ENCODE results near the gene RAB25.

DNA sequence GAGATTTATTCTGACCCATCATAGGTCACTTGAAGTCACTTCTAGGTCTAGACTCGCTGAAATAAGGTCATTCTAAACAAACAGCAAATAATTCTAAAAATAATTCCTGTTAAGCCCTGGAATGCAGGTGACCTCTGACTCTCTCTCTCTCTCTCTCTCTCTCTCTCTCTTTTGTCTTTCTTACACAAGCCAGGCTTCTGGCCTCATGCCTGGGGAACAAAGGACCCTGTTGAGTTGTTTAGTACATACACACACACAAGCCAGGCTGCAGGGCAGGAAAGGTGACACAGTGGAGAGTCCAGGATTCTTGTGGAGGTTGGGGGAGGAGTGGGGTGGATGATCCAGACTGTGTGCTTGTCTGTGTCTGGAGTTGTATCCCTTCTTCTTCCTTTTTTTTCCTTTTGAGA lies 25.3 kb downstream of the RAB25 start:
- no peak for TF ChIP-seq POLR2A (IDR thresholded peaks at IDR 0.05)
- TF ChIP-seq, protein P1, sequence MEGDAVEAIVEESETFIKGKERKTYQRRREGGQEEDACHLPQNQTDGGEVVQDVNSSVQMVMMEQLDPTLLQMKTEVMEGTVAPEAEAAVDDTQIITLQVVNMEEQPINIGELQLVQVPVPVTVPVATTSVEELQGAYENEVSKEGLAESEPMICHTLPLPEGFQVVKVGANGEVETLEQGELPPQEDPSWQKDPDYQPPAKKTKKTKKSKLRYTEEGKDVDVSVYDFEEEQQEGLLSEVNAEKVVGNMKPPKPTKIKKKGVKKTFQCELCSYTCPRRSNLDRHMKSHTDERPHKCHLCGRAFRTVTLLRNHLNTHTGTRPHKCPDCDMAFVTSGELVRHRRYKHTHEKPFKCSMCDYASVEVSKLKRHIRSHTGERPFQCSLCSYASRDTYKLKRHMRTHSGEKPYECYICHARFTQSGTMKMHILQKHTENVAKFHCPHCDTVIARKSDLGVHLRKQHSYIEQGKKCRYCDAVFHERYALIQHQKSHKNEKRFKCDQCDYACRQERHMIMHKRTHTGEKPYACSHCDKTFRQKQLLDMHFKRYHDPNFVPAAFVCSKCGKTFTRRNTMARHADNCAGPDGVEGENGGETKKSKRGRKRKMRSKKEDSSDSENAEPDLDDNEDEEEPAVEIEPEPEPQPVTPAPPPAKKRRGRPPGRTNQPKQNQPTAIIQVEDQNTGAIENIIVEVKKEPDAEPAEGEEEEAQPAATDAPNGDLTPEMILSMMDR (IDR thresholded peaks at IDR 0.05) = no peak
- TF ChIP-seq POLR2AphosphoS5 (IDR thresholded peaks at IDR 0.05; ENCODE audit: insufficient read depth in 1 of 2, low read depth in 1 of 2) = no peak
